GM21723 (cell line): Measurements from ENCODE around the gene E2F8.
"Not testable (repeated sequence)": the region's sequence is repeated elsewhere in the genome, so short reads cannot be mapped to it uniquely, and the experiment has no call there.

Source experiments
- ATAC-seq: cut with Tn5 transposase; IDR thresholded peaks from one replicate; pipeline ENCODE4 v1.9.1; 2021; ENCODE audit warnings: mild to moderate bottlenecking, moderate library complexity; ENCODE audit not compliant: unreplicated experiment

Gene E2F8

GRCh38 chr11:19240420-19241259 lies at the start of gene E2F8:
TSS of gene E2F8 (minus strand) at chr11:19240945. CDS start at chr11:19240121, 824 bp downstream.
- ATAC-seq: peak; percentile 87

DNA sequence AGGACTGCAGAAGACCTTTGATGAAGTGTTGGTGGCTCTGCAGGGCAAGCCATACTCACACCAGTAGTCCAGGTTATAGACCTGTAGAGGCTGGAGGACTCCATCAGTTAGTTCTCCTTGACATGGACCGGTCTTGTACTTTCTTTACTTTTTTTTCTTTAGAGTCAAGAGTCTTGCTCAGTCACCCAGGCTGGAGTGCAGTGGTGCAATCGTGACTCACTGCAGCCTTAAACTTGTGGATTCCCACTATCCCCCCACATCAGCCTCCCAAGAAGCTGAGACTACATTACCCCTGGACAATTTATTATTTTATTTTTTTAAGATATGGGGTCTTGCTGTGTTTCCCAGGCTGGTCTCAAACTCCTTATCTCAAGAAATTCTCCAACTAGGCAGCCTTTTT lies 49.6 kb upstream of the E2F8 start:
- ATAC-seq: no peak

DNA sequence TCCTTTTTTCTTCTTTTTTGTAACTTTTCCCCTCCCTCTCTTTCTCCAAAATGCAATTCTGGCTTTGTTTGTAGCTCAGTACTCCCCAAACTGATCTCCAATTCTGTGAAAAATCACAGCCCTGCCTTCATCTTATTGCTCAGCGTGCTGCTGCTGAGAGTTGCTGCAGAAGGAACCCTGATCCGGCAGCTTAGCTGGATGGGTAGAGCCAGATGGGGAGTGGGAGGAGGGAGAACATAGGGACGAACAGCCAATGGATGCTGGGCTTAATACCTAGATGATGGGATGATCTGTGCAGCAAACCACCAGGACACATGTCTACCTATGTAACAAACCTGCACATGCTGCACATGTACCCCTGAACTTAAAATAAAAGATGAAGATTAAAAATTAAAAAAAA lies 47.5 kb upstream of the E2F8 start:
- ATAC-seq: no peak

DNA sequence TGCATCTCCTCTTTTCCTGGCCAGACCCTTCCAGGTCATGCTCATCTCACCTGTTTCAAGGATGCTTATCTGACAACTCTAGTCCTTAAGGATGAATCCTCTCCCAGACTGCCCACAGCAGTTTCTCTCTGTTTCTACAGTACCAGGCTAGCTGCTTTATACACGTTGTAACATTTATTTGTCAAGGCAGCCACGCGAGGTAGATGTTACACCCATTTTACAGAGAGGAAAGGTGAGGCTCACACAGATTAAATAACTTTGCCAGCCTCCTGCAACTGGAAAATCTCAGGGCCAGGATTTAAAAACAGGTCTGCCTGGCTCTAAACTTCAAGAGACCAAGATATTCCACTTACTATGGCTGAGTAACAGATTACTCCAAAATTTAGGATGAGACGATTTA lies 45.7 kb upstream of the E2F8 start:
- ATAC-seq: no peak

GRCh38 chr11:19284881-19285280 lies 44.1 kb upstream of the E2F8 start:
- ATAC-seq: no peak

DNA sequence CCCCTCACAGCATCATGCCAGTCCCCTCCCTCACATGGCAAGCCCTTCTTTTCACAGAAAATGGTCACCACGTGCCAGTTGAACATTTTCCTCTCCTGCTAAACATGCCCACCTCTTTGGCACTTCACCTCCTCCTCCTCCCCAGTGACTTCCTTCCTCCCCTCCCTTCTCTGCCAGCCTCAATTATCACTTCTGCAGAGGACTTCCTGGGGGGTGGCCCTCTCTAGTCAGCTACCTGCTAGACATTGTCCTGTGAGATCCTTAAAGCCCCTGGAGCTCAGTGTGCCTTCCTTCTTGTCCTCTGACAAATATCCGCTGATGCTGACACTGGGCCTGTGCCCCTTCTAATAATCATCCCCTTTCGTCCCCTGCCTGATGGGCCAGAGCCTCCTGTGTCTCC lies 43.2 kb upstream of the E2F8 start:
- ATAC-seq: no peak

- no peak for ATAC-seq
Observed at GRCh38 chr11:19281555-19281954, 40.8 kb upstream of the E2F8 start.

- ATAC-seq: peak; percentile 73
Observed at GRCh38 chr11:19281041-19281440, 40.3 kb upstream of the E2F8 start.

GRCh38 chr11:19279451-19279850 lies 38.7 kb upstream of the E2F8 start:
- no peak for ATAC-seq

DNA sequence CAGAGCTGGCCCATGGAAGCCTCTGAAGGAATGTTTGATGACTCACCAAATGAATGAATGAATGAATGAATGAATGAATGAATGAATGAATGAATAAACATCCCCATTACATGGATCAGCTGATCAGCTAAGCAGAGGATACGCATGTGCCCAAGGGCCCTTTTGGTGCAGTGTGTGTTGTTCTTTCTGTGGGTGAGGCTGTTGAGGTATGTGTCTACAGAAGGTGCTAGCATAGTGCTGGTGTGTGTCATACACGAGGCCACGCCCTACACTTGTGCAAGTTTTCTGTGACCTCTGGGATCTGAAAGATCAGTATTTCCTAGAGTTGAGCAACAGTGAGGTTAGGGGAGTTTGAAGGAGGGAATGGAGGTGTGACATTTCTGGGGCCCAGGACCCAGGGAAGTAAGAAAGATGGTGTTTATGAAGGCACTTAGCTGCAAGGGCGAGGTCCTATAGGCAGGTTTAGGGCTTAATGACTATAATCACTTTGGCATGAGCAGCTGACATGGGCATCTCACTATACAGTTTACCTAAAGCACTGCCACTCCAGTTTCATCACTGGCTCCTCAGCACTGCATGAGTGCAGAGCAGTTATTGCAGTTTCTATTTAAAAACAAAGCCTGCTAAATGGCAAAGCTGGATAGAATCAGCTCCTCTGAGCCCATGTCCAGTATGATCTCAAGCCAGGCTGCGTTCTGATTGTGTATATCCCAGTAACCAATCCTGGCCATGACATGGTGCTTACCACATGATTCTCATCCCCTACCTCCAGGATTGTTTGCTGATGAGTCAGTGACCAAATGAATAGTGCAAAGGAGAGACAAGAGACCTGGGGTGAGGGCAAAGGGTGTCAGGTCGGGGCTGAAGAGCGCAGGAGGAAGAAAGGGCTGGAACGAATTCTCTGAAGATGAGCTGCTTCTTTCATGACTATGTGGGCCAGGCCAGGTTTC lies 36.4 kb upstream of the E2F8 start:
- ATAC-seq: no peak

- ATAC-seq: no peak
Observed at GRCh38 chr11:19275496-19275895, 34.8 kb upstream of the E2F8 start.

GRCh38 chr11:19273219-19273618 lies 32.5 kb upstream of the E2F8 start:
- not testable (repeated sequence) for ATAC-seq

GRCh38 chr11:19268909-19269308 lies 28.2 kb upstream of the E2F8 start:
- ATAC-seq: no peak

GRCh38 chr11:19267567-19267966 lies 26.8 kb upstream of the E2F8 start:
- no peak for ATAC-seq

DNA sequence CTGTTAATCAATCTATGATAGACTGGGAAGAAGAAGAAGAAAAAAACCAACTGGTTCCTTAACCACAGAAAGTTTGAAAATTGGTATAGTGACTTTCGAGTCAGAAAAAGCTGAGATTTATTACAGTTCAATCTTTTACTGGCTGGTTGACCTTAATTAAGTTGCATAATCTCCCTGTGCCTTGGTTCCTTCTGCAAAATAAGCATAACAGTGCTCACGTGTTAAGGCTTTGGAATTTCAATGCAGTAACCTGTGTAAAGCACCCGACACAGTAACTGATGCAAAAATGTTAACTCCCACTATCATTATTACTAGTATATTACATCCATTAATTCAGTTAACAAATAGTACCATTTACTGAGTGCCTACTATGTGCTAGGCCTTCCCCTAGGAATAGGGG lies 22.6 kb upstream of the E2F8 start:
- no peak for ATAC-seq

DNA sequence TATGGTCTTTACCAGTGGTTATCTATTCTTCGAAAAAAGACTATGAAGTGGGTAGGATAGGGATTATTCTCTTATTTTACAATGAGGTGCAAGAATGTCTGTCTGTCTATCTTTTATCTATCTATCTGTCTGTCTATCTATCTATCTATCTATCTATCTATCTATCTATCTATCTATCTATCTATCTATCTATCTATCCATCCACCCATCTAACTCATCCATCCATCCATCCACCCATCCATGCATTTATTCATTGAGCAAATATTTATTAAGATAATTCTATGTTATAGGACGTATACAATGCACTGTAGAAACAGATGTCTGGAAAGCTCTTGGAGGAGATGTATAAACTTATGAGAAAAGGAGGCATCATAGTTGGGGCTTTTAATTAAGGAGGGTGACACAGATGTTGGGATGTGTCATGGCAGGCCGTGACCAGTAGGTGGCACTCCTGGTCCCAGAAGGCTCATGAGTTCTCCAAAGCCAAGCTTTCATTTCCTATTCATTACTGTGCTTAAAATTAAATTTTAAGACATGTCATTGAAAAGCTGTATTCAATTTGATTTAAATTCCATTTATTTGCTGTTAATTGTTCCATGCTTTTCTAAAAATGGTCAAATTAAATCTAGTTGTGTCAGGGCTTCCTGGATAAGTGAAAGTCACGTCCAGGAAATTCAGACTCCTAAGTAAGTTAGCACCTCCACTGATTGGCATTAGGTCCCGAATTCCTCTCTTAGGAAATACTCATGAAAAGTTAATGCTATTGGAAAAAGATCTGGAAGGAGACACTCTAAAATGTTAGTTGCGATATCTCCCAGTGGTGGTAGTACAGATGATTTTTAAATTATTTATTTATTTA lies 19.0 kb upstream of the E2F8 start:
- ATAC-seq: peak; percentile 86

- ATAC-seq: no peak
Observed at GRCh38 chr11:19258641-19259230, 18.0 kb upstream of the E2F8 start.

DNA sequence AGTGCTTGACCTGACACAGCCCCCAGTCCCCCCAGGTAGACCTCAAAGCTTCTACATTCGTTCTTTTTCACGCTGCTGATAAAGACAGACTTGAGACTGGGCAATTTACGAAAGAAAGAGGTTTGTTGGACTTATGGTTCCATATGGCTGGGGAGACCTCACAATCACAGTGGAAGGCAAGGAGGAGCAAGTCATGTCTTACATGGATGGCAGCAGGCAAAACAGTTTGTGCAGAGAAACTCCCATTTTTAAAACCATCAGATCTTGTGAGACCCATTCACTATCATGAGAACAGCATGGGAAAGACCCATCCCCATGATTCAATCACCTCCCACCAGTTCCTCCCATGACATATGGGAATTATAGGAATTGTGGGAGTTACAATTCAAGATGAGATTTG lies 13.7 kb upstream of the E2F8 start:
- ATAC-seq: not testable (repeated sequence)

GRCh38 chr11:19253817-19254216 lies 13.1 kb upstream of the E2F8 start:
- ATAC-seq: no peak

DNA sequence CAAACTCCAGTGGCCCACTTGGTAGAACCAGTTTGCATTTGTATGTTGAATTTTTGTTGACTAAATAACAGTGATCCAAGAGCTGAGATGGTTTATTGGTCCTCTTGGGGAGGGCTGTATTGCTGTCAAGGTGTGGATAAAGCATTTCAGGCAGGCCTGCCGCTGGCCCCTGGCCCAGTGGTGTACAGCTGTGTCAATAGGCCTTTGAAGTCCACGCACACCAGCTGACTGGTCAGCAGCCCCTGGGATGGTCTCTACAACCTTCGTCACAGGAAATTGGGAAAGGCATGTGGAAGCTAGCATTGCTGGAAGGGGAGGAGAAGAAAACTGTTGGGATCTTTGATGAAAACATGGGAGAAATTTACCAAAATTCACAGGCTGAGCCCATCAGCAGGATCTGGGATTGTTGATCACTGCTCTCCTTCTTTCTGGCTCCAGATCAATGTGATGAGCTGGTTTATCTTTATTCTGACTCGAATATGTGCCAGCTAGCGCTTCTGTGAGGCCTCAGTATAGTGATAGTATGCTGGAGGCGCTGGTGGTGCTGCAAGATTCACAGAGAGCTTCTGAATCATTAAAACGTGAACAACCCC lies 12.5 kb upstream of the E2F8 start:
- no peak for ATAC-seq
